ENCODE results near the gene WRAP53. TPM values are rescaled to one million over a fixed set of nuclear protein-coding genes. Genes with fewer than 3 reads are reported as not detected.

Gene WRAP53
- total RNA-seq, 6 donors from 2014 or later = 6.0 to 10.3 (median 7.8) TPM

DNA sequence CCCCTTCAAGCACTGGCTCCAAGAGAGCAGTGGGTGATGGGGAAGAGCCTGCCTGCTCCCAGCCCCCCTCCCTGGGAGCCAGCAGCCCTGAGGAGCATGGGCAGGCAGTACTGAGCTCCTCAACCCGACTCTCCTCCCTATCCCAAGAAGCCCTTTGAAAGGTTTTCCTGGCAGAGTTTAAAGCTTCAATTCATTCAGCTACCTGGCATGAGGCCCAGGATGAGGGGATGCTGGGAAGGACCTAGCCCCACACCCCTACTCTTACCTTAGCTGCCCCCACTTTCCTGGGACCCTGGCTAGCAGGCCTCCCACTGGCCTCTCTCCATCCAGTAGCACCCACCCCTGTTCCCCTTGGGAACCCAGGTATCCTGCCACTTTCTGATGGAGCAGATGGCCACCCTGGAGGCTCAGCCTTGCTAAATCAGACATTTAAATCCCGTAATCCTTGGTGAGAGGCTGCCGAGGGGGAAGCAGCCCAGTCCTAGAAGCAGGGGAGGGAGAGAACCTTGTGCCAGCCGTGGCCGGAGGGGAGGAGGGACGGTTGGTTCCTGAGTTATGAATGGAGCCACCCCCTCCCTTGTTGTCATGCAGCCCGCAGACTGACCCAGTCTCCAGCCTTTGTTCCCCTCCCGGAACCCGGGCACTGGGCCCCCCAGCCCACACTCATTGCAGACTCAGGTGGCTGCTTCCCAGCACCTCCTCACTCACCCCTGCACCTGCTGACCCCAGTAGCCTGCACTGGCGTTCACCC, 20.4 kb upstream of the WRAP53 start:
- H3K36me3 ChIP-seq = peaks cover 0 to 61% (median 52%) of the 10 kb centered on the region in 4 donors
- no peaks in the 10 kb centered on the region for H3K4me1 ChIP-seq
- TF ChIP-seq EP300 (IDR thresholded peaks at IDR 0.05) (no peak), POLR2AphosphoS5 (IDR thresholded peaks at IDR 0.05) (no peak), POLR2A (IDR thresholded peaks at IDR 0.05) (no peak)
- TF ChIP-seq, protein P1, sequence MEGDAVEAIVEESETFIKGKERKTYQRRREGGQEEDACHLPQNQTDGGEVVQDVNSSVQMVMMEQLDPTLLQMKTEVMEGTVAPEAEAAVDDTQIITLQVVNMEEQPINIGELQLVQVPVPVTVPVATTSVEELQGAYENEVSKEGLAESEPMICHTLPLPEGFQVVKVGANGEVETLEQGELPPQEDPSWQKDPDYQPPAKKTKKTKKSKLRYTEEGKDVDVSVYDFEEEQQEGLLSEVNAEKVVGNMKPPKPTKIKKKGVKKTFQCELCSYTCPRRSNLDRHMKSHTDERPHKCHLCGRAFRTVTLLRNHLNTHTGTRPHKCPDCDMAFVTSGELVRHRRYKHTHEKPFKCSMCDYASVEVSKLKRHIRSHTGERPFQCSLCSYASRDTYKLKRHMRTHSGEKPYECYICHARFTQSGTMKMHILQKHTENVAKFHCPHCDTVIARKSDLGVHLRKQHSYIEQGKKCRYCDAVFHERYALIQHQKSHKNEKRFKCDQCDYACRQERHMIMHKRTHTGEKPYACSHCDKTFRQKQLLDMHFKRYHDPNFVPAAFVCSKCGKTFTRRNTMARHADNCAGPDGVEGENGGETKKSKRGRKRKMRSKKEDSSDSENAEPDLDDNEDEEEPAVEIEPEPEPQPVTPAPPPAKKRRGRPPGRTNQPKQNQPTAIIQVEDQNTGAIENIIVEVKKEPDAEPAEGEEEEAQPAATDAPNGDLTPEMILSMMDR (IDR thresholded peaks at IDR 0.05) = no peak
- H3K9me3 ChIP-seq = no peaks in the 10 kb centered on the region
- 77 to 93% methylated on average over 4 to 10 of the region's 10 CpGs for WGBS, 2 donors
- no peak overlapping the region for H3K4me3 ChIP-seq
- no peak for ATAC-seq (ENCODE audit: low FRiP score in 2 of 2)
- no peaks in the 10 kb centered on the region for H3K27me3 ChIP-seq
- DNase-seq = no peak
- H3K27ac ChIP-seq = no peak overlapping the region

- Histone ChIP-seq H3K27me3 (no peaks in the 10 kb centered on the region), H3K4me3 (no peak overlapping the region), H3K9me3 (peaks cover 3 to 5% (median 3%) of the 10 kb centered on the region in 4 donors), H3K4me1 (no peaks in the 10 kb centered on the region), H3K36me3 (peaks cover 2 to 68% (median 59%) of the 10 kb centered on the region in 4 donors), H3K27ac (no peak overlapping the region)
- no peak for DNase-seq
- 94 to 95% methylated on average over 7 of the region's 7 CpGs for WGBS, 2 donors
- TF ChIP-seq POLR2AphosphoS5 (IDR thresholded peaks at IDR 0.05) = no peak
- TF ChIP-seq EP300 (IDR thresholded peaks at IDR 0.05) = no peak
- TF ChIP-seq POLR2A (IDR thresholded peaks at IDR 0.05) = no peak
- TF ChIP-seq, protein P1 (IDR thresholded peaks at IDR 0.05) = no peak
- ATAC-seq (ENCODE audit: low FRiP score in 2 of 2) = no peak
Observed at GRCh38 chr17:7668482-7668881, 19.8 kb upstream of the WRAP53 start.

- DNase-seq = no peak
- H3K36me3 ChIP-seq = peaks cover 15 to 76% (median 71%) of the 10 kb centered on the region in 4 donors
- H3K4me1 ChIP-seq = peaks cover 0 to 6% (median 0%) of the 10 kb centered on the region in 4 donors
- no peaks in the 10 kb centered on the region for H3K27me3 ChIP-seq
- no peak for TF ChIP-seq POLR2AphosphoS5 (IDR thresholded peaks at IDR 0.05)
- TF ChIP-seq, protein P1 (IDR thresholded peaks at IDR 0.05) = peak in 2 of 6 experiments; percentile 11 to 42
- H3K9me3 ChIP-seq = peaks cover 4 to 8% (median 8%) of the 10 kb centered on the region in 4 donors
- WGBS, 2 donors = 93 to 98% methylated on average over 2 of the region's 2 CpGs
- no peak for ATAC-seq (ENCODE audit: low FRiP score in 2 of 2)
- no peak overlapping the region for H3K27ac ChIP-seq
- no peak overlapping the region for H3K4me3 ChIP-seq
Observed at GRCh38 chr17:7673239-7673638, 15.0 kb upstream of the WRAP53 start.

DNA sequence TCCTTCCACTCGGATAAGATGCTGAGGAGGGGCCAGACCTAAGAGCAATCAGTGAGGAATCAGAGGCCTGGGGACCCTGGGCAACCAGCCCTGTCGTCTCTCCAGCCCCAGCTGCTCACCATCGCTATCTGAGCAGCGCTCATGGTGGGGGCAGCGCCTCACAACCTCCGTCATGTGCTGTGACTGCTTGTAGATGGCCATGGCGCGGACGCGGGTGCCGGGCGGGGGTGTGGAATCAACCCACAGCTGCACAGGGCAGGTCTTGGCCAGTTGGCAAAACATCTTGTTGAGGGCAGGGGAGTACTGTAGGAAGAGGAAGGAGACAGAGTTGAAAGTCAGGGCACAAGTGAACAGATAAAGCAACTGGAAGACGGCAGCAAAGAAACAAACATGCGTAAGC, 13.3 kb upstream of the WRAP53 start:
- Histone ChIP-seq H3K27me3 (no peaks in the 10 kb centered on the region), H3K27ac (no peak overlapping the region), H3K4me1 (peaks cover 0 to 6% (median 0%) of the 10 kb centered on the region in 4 donors), H3K36me3 (peaks cover 15 to 62% (median 57%) of the 10 kb centered on the region in 4 donors), H3K9me3 (peaks cover 4 to 8% (median 8%) of the 10 kb centered on the region in 4 donors), H3K4me3 (no peak overlapping the region)
- TF ChIP-seq, protein P1 (IDR thresholded peaks at IDR 0.05) = no peak
- TF ChIP-seq POLR2A (IDR thresholded peaks at IDR 0.05) (no peak), EP300 (IDR thresholded peaks at IDR 0.05) (no peak), POLR2AphosphoS5 (IDR thresholded peaks at IDR 0.05) (no peak)
- DNase-seq (peak in 1 of 2 donors; percentile 72), ATAC-seq (ENCODE audit: low FRiP score in 2 of 2) (no peak)
- 88 to 93% methylated on average over 14 of the region's 14 CpGs for WGBS, 2 donors

Data from upper lobe of left lung (tissue), 6 donors.